Measurements from ENCODE around the gene RNF169. TPM values are rescaled to one million over a fixed set of nuclear protein-coding genes. Genes with fewer than 3 reads are reported as not detected.

The RNF169 gene
- total RNA-seq, 1 experiment from 2014 or later, result 9.4 TPM

- Histone ChIP-seq H3K9me3 (replicated peaks) (no peaks in the 10 kb centered on the region), H3K36me3 (no peaks in the 10 kb centered on the region), H3K4me1 (replicated peaks) (no peaks in the 10 kb centered on the region), H3K27ac (no peak overlapping the region), H3K27me3 (replicated peaks) (no peaks in the 10 kb centered on the region), H3K4me3 (no peak overlapping the region)
- no peak for DNase-seq (ENCODE audit: low read depth in 1 of 2, low spot score in 2 of 2)
These were observed 112.1 kb downstream of the RNF169 start for GRCh38 chr11:74860743-74861142.

GRCh38 chr11:74863410-74863809 lies 114.8 kb downstream of the RNF169 start:
- Histone ChIP-seq H3K36me3 (peaks cover 3% of the 10 kb centered on the region; the same call in 1 of the 2 replicates), H3K4me1 (replicated peaks) (no peaks in the 10 kb centered on the region), H3K27me3 (replicated peaks) (no peaks in the 10 kb centered on the region), H3K4me3 (no peak overlapping the region), H3K9me3 (replicated peaks) (peaks cover 3% of the 10 kb centered on the region; the same call in 1 of the 2 replicates), H3K27ac (no peak overlapping the region)
- no peak for DNase-seq (ENCODE audit: low read depth in 1 of 2, low spot score in 2 of 2)

GRCh38 chr11:74866557-74866956 lies 117.9 kb downstream of the RNF169 start:
- H3K27ac ChIP-seq, result no peak overlapping the region
- H3K4me1 ChIP-seq (replicated peaks), result no peaks in the 10 kb centered on the region
- no peak for DNase-seq (ENCODE audit: low read depth in 1 of 2, low spot score in 2 of 2)
- no peaks in the 10 kb centered on the region for H3K27me3 ChIP-seq (replicated peaks)
- H3K4me3 ChIP-seq, result no peak overlapping the region
- peaks cover 11% of the 10 kb centered on the region for H3K36me3 ChIP-seq
- peaks cover 5% of the 10 kb centered on the region for H3K9me3 ChIP-seq (replicated peaks)

GRCh38 chr11:74870485-74870884 lies 121.8 kb downstream of the RNF169 start:
- no peak overlapping the region for H3K27ac ChIP-seq
- H3K4me1 ChIP-seq (replicated peaks), result no peaks in the 10 kb centered on the region
- peaks cover 11% of the 10 kb centered on the region for H3K36me3 ChIP-seq

GRCh38 chr11:74871037-74871436 lies 122.4 kb downstream of the RNF169 start:
- Histone ChIP-seq H3K27me3 (replicated peaks) (no peaks in the 10 kb centered on the region), H3K27ac (no peak overlapping the region), H3K4me1 (replicated peaks) (no peaks in the 10 kb centered on the region), H3K9me3 (replicated peaks) (peaks cover 5% of the 10 kb centered on the region), H3K36me3 (peaks cover 11% of the 10 kb centered on the region), H3K4me3 (no peak overlapping the region)
- no peak for DNase-seq (ENCODE audit: low read depth in 1 of 2, low spot score in 2 of 2)

More at GRCh38 chr11:74870485-74870884, 121.8 kb downstream of the RNF169 start:
- no peaks in the 10 kb centered on the region for H3K27me3 ChIP-seq (replicated peaks)
- no peak for DNase-seq (ENCODE audit: low read depth in 1 of 2, low spot score in 2 of 2)
- peaks cover 5% of the 10 kb centered on the region for H3K9me3 ChIP-seq (replicated peaks)
- no peak overlapping the region for H3K4me3 ChIP-seq

- no peak for DNase-seq (ENCODE audit: low read depth in 1 of 2, low spot score in 2 of 2)
- H3K27me3 ChIP-seq (replicated peaks), result no peaks in the 10 kb centered on the region
- H3K27ac ChIP-seq, result no peak overlapping the region
- peaks cover 5% of the 10 kb centered on the region for H3K36me3 ChIP-seq
- H3K9me3 ChIP-seq (replicated peaks), result no peaks in the 10 kb centered on the region
- no peaks in the 10 kb centered on the region for H3K4me1 ChIP-seq (replicated peaks)
- H3K4me3 ChIP-seq, result no peak overlapping the region
These were observed 128.5 kb downstream of the RNF169 start for GRCh38 chr11:74877132-74877531.

Other genes starting within 250 kb of the RNF169 start
- gene POLD3, start 156.3 kb upstream of the RNF169 start, total RNA-seq (2014; rRNA removed; shearing (Covaris generic)), result 11.2 and 12.7 TPM in 2 replicates
- not detected in 2 replicates for gene CHRDL2, start 17.4 kb upstream of the RNF169 start, total RNA-seq (2014; rRNA removed; shearing (Covaris generic))
- gene XRRA1, start 200.2 kb downstream of the RNF169 start, total RNA-seq (2014; rRNA removed; shearing (Covaris generic)), result 2.2 and 3.6 TPM in 2 replicates
- 16.3 and 22.0 TPM in 2 replicates for gene SPCS2, start 200.4 kb downstream of the RNF169 start, total RNA-seq (2014; rRNA removed; shearing (Covaris generic))
- 3.2 and 5.7 TPM in 2 replicates for gene NEU3, start 240.1 kb downstream of the RNF169 start, total RNA-seq (2014; rRNA removed; shearing (Covaris generic))